Measurements from ENCODE around the gene CEMP1. TPM values are rescaled to one million over a fixed set of nuclear protein-coding genes. Genes with fewer than 3 reads are reported as not detected.

The CEMP1 gene
- polyA plus RNA-seq, 1 of the 3 experiments (the other 2 are of a cell fraction): not detected

- peaks cover 3 to 48% of the 10 kb centered on the region in 2 experiments; a peak in 3 of 4 replicates for H3K4me1 ChIP-seq (ENCODE audit: control insufficient read depth in 1 of 2, insufficient read depth in 2 of 2, low read depth in 1 of 2, low read length in 1 of 2)
- H3K9ac ChIP-seq: peak overlapping the region; percentile 44; the same call in 1 of the 2 replicates
- H2AFZ ChIP-seq (ENCODE audit: low read depth): peak overlapping the region; percentile 54
- ChIA-PET CTCF (interaction anchor here (0.8 to 12.7 kb wide), 13 partner anchors 8 to 479 kb away, joined by 3 to 95 read pairs (median 4); partner anchors contain the start of genes ABCA3, CCNF, NTN3 and TBC1D24), POLR2A (interaction anchor here (0.6 to 3.5 kb wide), 8 partner anchors 8 to 55 kb away, joined by 3 to 44 read pairs (median 6); partner anchors contain the start of genes NTN3, TBC1D24 and TEDC2)
- H3K9me2 ChIP-seq: no peaks in the 10 kb centered on the region
- H3K4me2 ChIP-seq: peak overlapping the region; percentile 73
- no peaks in the 10 kb centered on the region for H3F3A ChIP-seq (replicated peaks; ENCODE audit: insufficient read depth)
- no peaks in the 10 kb centered on the region for H3K9me3 ChIP-seq
- no peaks in the 10 kb centered on the region for H4K20me1 ChIP-seq (ENCODE audit: insufficient read depth)
- DNase-seq: peak; percentile 91
- H3K79me2 ChIP-seq (ENCODE audit: insufficient read depth): peaks cover 6% of the 10 kb centered on the region; the same call in 1 of the 2 replicates
- H3K36me3 ChIP-seq (replicated peaks in 1 of 2; ENCODE audit: control insufficient read depth in 1 of 2, insufficient read depth in 2 of 2, low read length in 1 of 2): no peaks in the 10 kb centered on the region
- 53% methylated on average over 32 of the region's 32 CpGs for WGBS (ENCODE audit: low lambda C conversion rate)
- H3K27ac ChIP-seq (ENCODE audit: low read depth in 2 of 2, low read length in 1 of 2): peak overlapping the region; percentile 47 to 86; a peak in 3 of 4 replicates
- H3K4me3 ChIP-seq (ENCODE audit: low read depth in 2 of 2, low read length in 1 of 2): peak overlapping the region; percentile 3 to 11; a peak in 2 of 4 replicates
- no peaks in the 10 kb centered on the region for H3K27me3 ChIP-seq (ENCODE audit: insufficient read depth)
- no peak for TF ChIP-seq EZH2phosphoT487 (IDR thresholded peaks at IDR 0.05; ENCODE audit: borderline replicate concordance, low read depth)
- TF ChIP-seq FOXM1 (IDR thresholded peaks at IDR 0.05; ENCODE audit: low read depth): no peak
- TF ChIP-seq MEF2A (IDR thresholded peaks at IDR 0.05; ENCODE audit: borderline replicate concordance, low read depth): no peak
- TF ChIP-seq CHD2 (IDR thresholded peaks at IDR 0.05; ENCODE audit: low read length, partially characterized antibody): no peak
- no peak for TF ChIP-seq FOXJ3 (CRISPR knock-in tag; IDR thresholded peaks at IDR 0.05)
- no peak for TF ChIP-seq MAX (IDR thresholded peaks at IDR 0.05; ENCODE audit: low read depth)
- TF ChIP-seq MXI1 (IDR thresholded peaks at IDR 0.05; ENCODE audit: low read depth, low read length): peak; percentile 84
- TF ChIP-seq POLR2AphosphoS5 (IDR thresholded peaks at IDR 0.05; ENCODE audit: low read depth, low read length): no peak
- no peak for TF ChIP-seq YY1 (IDR thresholded peaks at IDR 0.05; ENCODE audit: low read depth)
- TF ChIP-seq GATA2 (CRISPR knock-in tag; IDR thresholded peaks at IDR 0.05): no peak
- no peak for TF ChIP-seq RFX5 (IDR thresholded peaks at IDR 0.05; ENCODE audit: low read length)
- no peak for TF ChIP-seq ZBTB33 (IDR thresholded peaks at IDR 0.05; ENCODE audit: borderline replicate concordance, low read depth)
- no peak for TF ChIP-seq RXRA (IDR thresholded peaks at IDR 0.05; ENCODE audit: borderline replicate concordance, low read depth)
- no peak for TF ChIP-seq JUND (IDR thresholded peaks at IDR 0.05)
- TF ChIP-seq NRF1 (IDR thresholded peaks at IDR 0.05; ENCODE audit: low read depth, low read length): no peak
- 0 out of 2 replicates have a peak, but pooled peaks have one; percentile 22 for TF ChIP-seq TCF12 (IDR thresholded peaks at IDR 0.05)
- no peak for TF ChIP-seq FOSL2 (IDR thresholded peaks at IDR 0.05; ENCODE audit: borderline replicate concordance, low read depth)
- 0 out of 2 replicates have a peak, but pooled peaks have one; percentile 6 for TF ChIP-seq RAD21 (IDR thresholded peaks at IDR 0.05; ENCODE audit: low read length)
- TF ChIP-seq USF2 (IDR thresholded peaks at IDR 0.05; ENCODE audit: borderline replicate concordance, low read depth, low read length): no peak
- no peak for TF ChIP-seq GABPA (IDR thresholded peaks at IDR 0.05; ENCODE audit: low read depth)
- 0 out of 2 replicates have a peak, but pooled peaks have one; percentile 19 for TF ChIP-seq NFIC (IDR thresholded peaks at IDR 0.05; ENCODE audit: borderline replicate concordance)
- TF ChIP-seq IRF3 (IDR thresholded peaks at IDR 0.05; ENCODE audit: low read depth, low read length): no peak
- TF ChIP-seq ELF1 (IDR thresholded peaks at IDR 0.05): no peak
- TF ChIP-seq RCOR1 (IDR thresholded peaks at IDR 0.05; ENCODE audit: low read length): no peak; the same call in 1 of the 2 replicates
- TF ChIP-seq EP300 (IDR thresholded peaks at IDR 0.05; ENCODE audit: borderline replicate concordance in 1 of 2, low read depth in 1 of 2, low read length in 1 of 2): peak in 1 of 2 experiments; percentile 44; a peak in 1 of 4 replicates
- TF ChIP-seq PBX3 (IDR thresholded peaks at IDR 0.05): no peak
- no peak for TF ChIP-seq SMC3 (IDR thresholded peaks at IDR 0.05; ENCODE audit: low read depth, low read length)
Measured at GRCh38 chr16:2482708-2483534, 48.3 kb downstream of the CEMP1 start.

All from SK-N-SH (cell line).